IMR-90 (cell line): ENCODE results near the gene FCRL5.

Source experiments
- BHLHE40 ChIP-seq: fragments of 150-350 bp; IDR thresholded peaks from 2 replicates; pipeline ENCODE4 v1.6.1; 2016; ENCODE audit warnings: mild to moderate bottlenecking, low read depth, low read length
- CHD1 ChIP-seq: IDR thresholded peaks from 2 replicates; pipeline ENCODE4 v1.6.1; 2012; ENCODE audit warnings: low read depth, low read length, improper control_type of control experiment
- CTCF ChIP-seq: conservative IDR thresholded peaks from 2 replicates; pipeline ENCODE4 v1.5.1; 2012; ENCODE audit warnings: mild to moderate bottlenecking, low read depth, low read length, improper control_type of control experiment
- FOS ChIP-seq: fragments of 150-350 bp; IDR thresholded peaks from 2 replicates; pipeline ENCODE4 v1.6.1; 2016; ENCODE audit warnings: low read depth, low read length
- MAFK ChIP-seq: IDR thresholded peaks from 2 replicates; pipeline ENCODE4 v1.6.1; 2012; ENCODE audit warnings: low read depth, low read length, improper control_type of control experiment
- MAZ ChIP-seq: IDR thresholded peaks from 2 replicates; pipeline ENCODE4 v1.6.1; 2012; ENCODE audit warnings: low read depth, mild to moderate bottlenecking, low read length, improper control_type of control experiment, moderate library complexity, borderline replicate concordance
- MXI1 ChIP-seq: IDR thresholded peaks from 2 replicates; pipeline ENCODE4 v1.6.1; 2012; ENCODE audit warnings: low read depth, mild to moderate bottlenecking, low read length, moderate library complexity, borderline replicate concordance
- NFE2L2 ChIP-seq: fragments of 150-350 bp; IDR thresholded peaks from 2 replicates; pipeline ENCODE4 v1.6.1; 2016; ENCODE audit warnings: low read depth, mild to moderate bottlenecking, low read length
- POLR2A ChIP-seq: IDR thresholded peaks from 2 replicates; pipeline ENCODE4 v1.6.1; 2012; ENCODE audit warnings: mild to moderate bottlenecking, low read depth, low read length
- RAD21 ChIP-seq: IDR thresholded peaks from 2 replicates; pipeline ENCODE4 v1.6.1; 2012; ENCODE audit warnings: low read length, improper control_type of control experiment
- RCOR1 ChIP-seq: IDR thresholded peaks from 2 replicates; pipeline ENCODE4 v1.6.1; 2012; ENCODE audit warnings: mild to moderate bottlenecking, low read length, improper control_type of control experiment; ENCODE audit not compliant: insufficient replicate concordance
- RFX5 ChIP-seq: IDR thresholded peaks from 2 replicates; pipeline ENCODE4 v1.8.0; 2012; ENCODE audit warnings: low read depth, mild to moderate bottlenecking, low read length, moderate library complexity
- SMC3 ChIP-seq: fragments of 150-350 bp; IDR thresholded peaks from 2 replicates; pipeline ENCODE4 v1.6.1; 2016; ENCODE audit warnings: low read depth, mild to moderate bottlenecking, antibody characterized with exemption, low read length, moderate library complexity
- TF ChIP-seq, protein P1 (sequence below): fragments of 150-350 bp; IDR thresholded peaks from 2 replicates; pipeline ENCODE4 v1.6.1; 2017; ENCODE audit warnings: mild to moderate bottlenecking, antibody characterized with exemption, low read length, low read depth

GRCh38 chr1:157539568-157539967 lies 12.7 kb downstream of the FCRL5 start:
- TF ChIP-seq CTCF: no peak
- TF ChIP-seq POLR2A: no peak
- no peak for TF ChIP-seq RCOR1
- TF ChIP-seq MAFK: no peak
- TF ChIP-seq FOS: no peak
- no peak for TF ChIP-seq RAD21
- TF ChIP-seq SMC3: no peak
- no peak for TF ChIP-seq RFX5
- TF ChIP-seq, protein P1, sequence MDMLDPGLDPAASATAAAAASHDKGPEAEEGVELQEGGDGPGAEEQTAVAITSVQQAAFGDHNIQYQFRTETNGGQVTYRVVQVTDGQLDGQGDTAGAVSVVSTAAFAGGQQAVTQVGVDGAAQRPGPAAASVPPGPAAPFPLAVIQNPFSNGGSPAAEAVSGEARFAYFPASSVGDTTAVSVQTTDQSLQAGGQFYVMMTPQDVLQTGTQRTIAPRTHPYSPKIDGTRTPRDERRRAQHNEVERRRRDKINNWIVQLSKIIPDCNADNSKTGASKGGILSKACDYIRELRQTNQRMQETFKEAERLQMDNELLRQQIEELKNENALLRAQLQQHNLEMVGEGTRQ: no peak
- no peak for TF ChIP-seq CHD1
- no peak for TF ChIP-seq MXI1
- no peak for TF ChIP-seq BHLHE40
- TF ChIP-seq NFE2L2: no peak
- TF ChIP-seq MAZ: no peak
